Progenitor cell of endocrine pancreas (in vitro differentiated cells): Measurements from ENCODE around the gene CHPF2. TPM values are rescaled to one million over a fixed set of nuclear protein-coding genes. Genes with fewer than 3 reads are reported as not detected.

Experiments used
- DNase-seq: peaks from one replicate; pipeline ENCODE4 v3.0.0; 2021; ENCODE audit warnings: low spot score; ENCODE audit not compliant: unreplicated experiment
- H3K27ac Mint-ChIP-seq: 2 replicates; pipeline ENCODE4 v1.8.0; 2021; ENCODE audit warnings: mild to moderate bottlenecking, moderate library complexity, mixed read lengths
- H3K27me3 Mint-ChIP-seq: 2 replicates; pipeline ENCODE4 v1.8.0; 2021; ENCODE audit warnings: mixed read lengths
- H3K36me3 Mint-ChIP-seq: 2 replicates; pipeline ENCODE4 v1.8.0; 2022; ENCODE audit warnings: mixed read lengths; ENCODE audit not compliant: insufficient read depth
- H3K4me1 Mint-ChIP-seq: 2 replicates; pipeline ENCODE4 v1.8.0; 2021; ENCODE audit warnings: low read depth, mixed read lengths
- H3K4me3 Mint-ChIP-seq: 2 replicates; pipeline ENCODE4 v1.8.0; 2021; ENCODE audit warnings: low read depth, mild to moderate bottlenecking, moderate library complexity, mixed read lengths
- H3K9me3 Mint-ChIP-seq: 2 replicates; pipeline ENCODE4 v1.8.0; 2021; ENCODE audit warnings: low read depth, mixed read lengths
- CTCF ChIP-seq: fragments of 200-600 bp; sonication (generic); IDR thresholded peaks from one replicate; pipeline ENCODE4 v1.5.0; 2021; ENCODE audit warnings: antibody characterized with exemption, mild to moderate bottlenecking; ENCODE audit not compliant: unreplicated experiment
- total RNA-seq: library from RNA; stranded (reverse); gene quantifications from 2 replicates; pipeline ENCODE4 v1.2.1, GENCODE V29; 2021

CHPF2 gene
- total RNA-seq, 1 donor from 2014 or later: 42.2 TPM

- H3K4me3 Mint-ChIP-seq: no peak overlapping the region
- peaks cover 11% of the 10 kb centered on the region for H3K36me3 Mint-ChIP-seq
- H3K9me3 Mint-ChIP-seq: no peaks in the 10 kb centered on the region
- TF ChIP-seq CTCF: no peak
- peaks cover 23% of the 10 kb centered on the region for H3K27me3 Mint-ChIP-seq
- peaks cover 2% of the 10 kb centered on the region for H3K4me1 Mint-ChIP-seq
- H3K27ac Mint-ChIP-seq: no peak overlapping the region
- DNase-seq: no peak
Measured at GRCh38 chr7:151211155-151211772, 21.0 kb upstream of the CHPF2 start.

- no peak for TF ChIP-seq CTCF
- Mint-ChIP-seq H3K27me3 (peaks cover 12% of the 10 kb centered on the region), H3K4me1 (peaks cover 2% of the 10 kb centered on the region), H3K27ac (no peak overlapping the region), H3K36me3 (peaks cover 13% of the 10 kb centered on the region), H3K4me3 (no peak overlapping the region), H3K9me3 (no peaks in the 10 kb centered on the region)
- DNase-seq: no peak
Measured at GRCh38 chr7:151212626-151213025, 19.7 kb upstream of the CHPF2 start.

- no peaks in the 10 kb centered on the region for H3K9me3 Mint-ChIP-seq
- no peak overlapping the region for H3K27ac Mint-ChIP-seq
- peaks cover 23% of the 10 kb centered on the region for H3K36me3 Mint-ChIP-seq
- H3K4me3 Mint-ChIP-seq: no peak overlapping the region
- no peak for TF ChIP-seq CTCF
- peaks cover 4% of the 10 kb centered on the region for H3K27me3 Mint-ChIP-seq
- no peak for DNase-seq
- H3K4me1 Mint-ChIP-seq: peaks cover 2% of the 10 kb centered on the region
Measured at GRCh38 chr7:151213826-151214225, 18.5 kb upstream of the CHPF2 start.

- Mint-ChIP-seq H3K4me1 (peaks cover 1% of the 10 kb centered on the region), H3K9me3 (no peaks in the 10 kb centered on the region), H3K4me3 (no peak overlapping the region), H3K27ac (no peak overlapping the region), H3K36me3 (peaks cover 26% of the 10 kb centered on the region), H3K27me3 (no peaks in the 10 kb centered on the region)
- TF ChIP-seq CTCF: no peak
- no peak for DNase-seq
Measured at GRCh38 chr7:151215396-151215795, 16.9 kb upstream of the CHPF2 start.

GRCh38 chr7:151218170-151218569 lies 14.1 kb upstream of the CHPF2 start:
- TF ChIP-seq CTCF: no peak
- Mint-ChIP-seq H3K36me3 (peaks cover 29% of the 10 kb centered on the region), H3K27me3 (no peaks in the 10 kb centered on the region), H3K9me3 (no peaks in the 10 kb centered on the region), H3K4me3 (no peak overlapping the region), H3K27ac (no peak overlapping the region), H3K4me1 (no peaks in the 10 kb centered on the region)
- no peak for DNase-seq
